ENCODE results near the gene IQSEC2. TPM values are rescaled to one million over a fixed set of nuclear protein-coding genes. Genes with fewer than 3 reads are reported as not detected.

IQSEC2 gene
- total and polyA plus RNA-seq, 2 of the 13 experiments (the other 11 are each of a cell fraction or from before 2014, with no cell fraction given), result 0.13 to 0.21 TPM

DNA sequence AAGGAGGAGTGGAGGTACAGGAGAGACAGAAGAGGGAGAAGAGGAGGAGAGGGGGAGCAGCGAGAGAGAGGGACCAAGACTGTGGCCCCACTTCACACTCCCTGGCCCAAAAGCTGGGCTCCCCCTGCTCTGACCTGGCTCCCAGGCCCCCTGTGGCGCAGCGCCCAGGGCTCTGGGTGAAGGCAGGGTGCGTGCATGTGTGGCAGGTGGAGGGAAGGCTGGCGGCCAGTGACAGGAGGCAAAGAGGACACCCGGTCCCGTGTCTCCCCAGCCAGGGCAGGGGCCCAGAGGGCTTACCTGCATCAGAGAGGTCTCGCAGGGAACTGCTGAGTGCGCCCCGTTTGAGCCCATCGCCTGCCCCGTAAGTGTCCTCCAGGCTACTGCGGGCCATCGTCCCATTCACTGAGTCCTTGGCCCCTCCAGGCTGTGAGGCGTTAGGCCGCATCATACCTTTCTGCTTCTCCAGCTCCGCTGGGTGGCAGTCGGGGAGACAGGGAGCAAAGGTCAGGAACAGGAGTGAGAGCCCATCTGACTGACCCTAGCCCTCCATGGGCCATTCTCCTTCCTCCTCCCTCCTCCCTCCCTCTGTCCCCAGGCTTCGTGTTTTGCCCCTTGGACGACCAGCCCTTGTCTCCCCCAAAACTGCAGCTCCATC, 45.2 kb downstream of the IQSEC2 start:
- in situ Hi-C loops (cut with HindIII; ENCODE audit: extremely low pct_ligation_motif_present, low pct_unique_long_range_greater_than_20kb) (no loop called here), intact Hi-C loops (cut with micrococcal nuclease; ENCODE audit: unreplicated experiment) (no loop called here)
- 26% methylated on average over 3 of the region's 20 CpGs for WGBS (ENCODE audit: low lambda C conversion rate)
- ChIA-PET CTCF (ENCODE audit: low intra/inter-chr PET ratio, low total read pairs) (no interaction called here), POLR2A (interaction anchor here (1.0 to 1.2 kb wide), 2 partner anchors 10 to 11 kb away, joined by 3 to 4 read pairs; no protein-coding TSS in a partner anchor)
- TF ChIP-seq ZC3H4 (CRISPR knock-in tag; IDR thresholded peaks at IDR 0.05; ENCODE audit: borderline replicate concordance), result no peak
- no peak for TF ChIP-seq GTF2F1 (IDR thresholded peaks at IDR 0.05; ENCODE audit: low read length)
- no peak for TF ChIP-seq ZNF20 (CRISPR knock-in tag; IDR thresholded peaks at IDR 0.05)
- peak; percentile 59 for TF ChIP-seq HNF4A (CRISPR knock-in tag; IDR thresholded peaks at IDR 0.05)
- 0 out of 2 replicates have a peak, but pooled peaks have one; percentile 35 for TF ChIP-seq HNF4G (IDR thresholded peaks at IDR 0.05; ENCODE audit: borderline replicate concordance, low read depth, low read length)
- no peak for TF ChIP-seq HNF4G (CRISPR knock-in tag; IDR thresholded peaks at IDR 0.05; ENCODE audit: borderline replicate concordance, low read depth)
- TF ChIP-seq ZNF788 (CRISPR knock-in tag; IDR thresholded peaks at IDR 0.05; ENCODE audit: borderline replicate concordance), result no peak
- TF ChIP-seq ZNF720 (CRISPR knock-in tag; IDR thresholded peaks at IDR 0.05), result no peak
- TF ChIP-seq ZNF263 (CRISPR knock-in tag; IDR thresholded peaks at IDR 0.05), result peak; percentile 25; the same call in 1 of the 2 replicates
- TF ChIP-seq ZBTB1 (CRISPR knock-in tag; IDR thresholded peaks at IDR 0.05; ENCODE audit: borderline replicate concordance), result no peak
- peak; percentile 20; the same call in 1 of the 2 replicates for TF ChIP-seq NR2F6 (IDR thresholded peaks at IDR 0.05)
- no peak for TF ChIP-seq NR2F6 (CRISPR knock-in tag; IDR thresholded peaks at IDR 0.05)
- TF ChIP-seq ZNF724P (CRISPR knock-in tag; IDR thresholded peaks at IDR 0.05; ENCODE audit: borderline replicate concordance), result no peak
- TF ChIP-seq GTF3A (CRISPR knock-in tag; conservative IDR thresholded peaks at IDR 0.05), result no peak
- TF ChIP-seq FOXC1 (CRISPR knock-in tag; IDR thresholded peaks at IDR 0.05; ENCODE audit: borderline replicate concordance), result 0 out of 2 replicates have a peak, but pooled peaks have one; percentile 30
- TF ChIP-seq ZFX (CRISPR knock-in tag; IDR thresholded peaks at IDR 0.05; ENCODE audit: low read depth), result peak; percentile 41; the same call in 1 of the 2 replicates
- TF ChIP-seq, protein P1, sequence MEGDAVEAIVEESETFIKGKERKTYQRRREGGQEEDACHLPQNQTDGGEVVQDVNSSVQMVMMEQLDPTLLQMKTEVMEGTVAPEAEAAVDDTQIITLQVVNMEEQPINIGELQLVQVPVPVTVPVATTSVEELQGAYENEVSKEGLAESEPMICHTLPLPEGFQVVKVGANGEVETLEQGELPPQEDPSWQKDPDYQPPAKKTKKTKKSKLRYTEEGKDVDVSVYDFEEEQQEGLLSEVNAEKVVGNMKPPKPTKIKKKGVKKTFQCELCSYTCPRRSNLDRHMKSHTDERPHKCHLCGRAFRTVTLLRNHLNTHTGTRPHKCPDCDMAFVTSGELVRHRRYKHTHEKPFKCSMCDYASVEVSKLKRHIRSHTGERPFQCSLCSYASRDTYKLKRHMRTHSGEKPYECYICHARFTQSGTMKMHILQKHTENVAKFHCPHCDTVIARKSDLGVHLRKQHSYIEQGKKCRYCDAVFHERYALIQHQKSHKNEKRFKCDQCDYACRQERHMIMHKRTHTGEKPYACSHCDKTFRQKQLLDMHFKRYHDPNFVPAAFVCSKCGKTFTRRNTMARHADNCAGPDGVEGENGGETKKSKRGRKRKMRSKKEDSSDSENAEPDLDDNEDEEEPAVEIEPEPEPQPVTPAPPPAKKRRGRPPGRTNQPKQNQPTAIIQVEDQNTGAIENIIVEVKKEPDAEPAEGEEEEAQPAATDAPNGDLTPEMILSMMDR (CRISPR knock-in tag; IDR thresholded peaks at IDR 0.05), result peak; percentile 38
- Histone ChIP-seq H3K27me3 (ENCODE audit: control insufficient read depth in 1 of 2, insufficient read depth in 2 of 2, low read length in 2 of 2) (no peaks in the 10 kb centered on the region; a peak in 1 of 5 replicates), H3K27ac (ENCODE audit: extremely low read length, insufficient read depth, low read length) (no peak overlapping the region), H3K4me3 (replicated peaks in 1 of 3; ENCODE audit: insufficient read depth in 1 of 3, low read depth in 2 of 3, low read length in 3 of 3) (no peak overlapping the region), H3K9me3 (ENCODE audit: low read length) (no peaks in the 10 kb centered on the region), H4K20me1 (ENCODE audit: insufficient read depth, low read length) (no peaks in the 10 kb centered on the region), H2AFZ (ENCODE audit: low read length) (no peak overlapping the region), H3K36me3 (replicated peaks in 1 of 2; ENCODE audit: control insufficient read depth in 1 of 2, insufficient read depth in 2 of 2, low read length in 2 of 2) (no peaks in the 10 kb centered on the region), H3K9ac (ENCODE audit: insufficient read depth, low read depth, low read length) (no peak overlapping the region), H3K79me2 (ENCODE audit: insufficient read depth, low read length) (no peaks in the 10 kb centered on the region), H3K4me1 (ENCODE audit: insufficient read depth, low read length) (0 out of 2 replicates have a peak, but pooled peaks cover 14% of the 10 kb centered on the region), H3K4me2 (ENCODE audit: low read depth, low read length) (peak overlapping the region; percentile 3; the same call in 1 of the 2 replicates)
- ATAC-seq (peak; percentile 84), FAIRE-seq (peak; percentile 59), DNase-seq (ENCODE audit: low spot score) (no peak)
- no TSS peak for BruUV-seq (replicated peaks)
